ENCODE measurements around the gene DMPK. TPM values are rescaled to one million over a fixed set of nuclear protein-coding genes. Genes with fewer than 3 reads are reported as not detected.

The DMPK gene, protein sequence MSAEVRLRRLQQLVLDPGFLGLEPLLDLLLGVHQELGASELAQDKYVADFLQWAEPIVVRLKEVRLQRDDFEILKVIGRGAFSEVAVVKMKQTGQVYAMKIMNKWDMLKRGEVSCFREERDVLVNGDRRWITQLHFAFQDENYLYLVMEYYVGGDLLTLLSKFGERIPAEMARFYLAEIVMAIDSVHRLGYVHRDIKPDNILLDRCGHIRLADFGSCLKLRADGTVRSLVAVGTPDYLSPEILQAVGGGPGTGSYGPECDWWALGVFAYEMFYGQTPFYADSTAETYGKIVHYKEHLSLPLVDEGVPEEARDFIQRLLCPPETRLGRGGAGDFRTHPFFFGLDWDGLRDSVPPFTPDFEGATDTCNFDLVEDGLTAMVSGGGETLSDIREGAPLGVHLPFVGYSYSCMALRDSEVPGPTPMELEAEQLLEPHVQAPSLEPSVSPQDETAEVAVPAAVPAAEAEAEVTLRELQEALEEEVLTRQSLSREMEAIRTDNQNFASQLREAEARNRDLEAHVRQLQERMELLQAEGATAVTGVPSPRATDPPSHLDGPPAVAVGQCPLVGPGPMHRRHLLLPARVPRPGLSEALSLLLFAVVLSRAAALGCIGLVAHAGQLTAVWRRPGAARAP
- 8.5 and 23.1 TPM in 2 replicates for total RNA-seq

DNA sequence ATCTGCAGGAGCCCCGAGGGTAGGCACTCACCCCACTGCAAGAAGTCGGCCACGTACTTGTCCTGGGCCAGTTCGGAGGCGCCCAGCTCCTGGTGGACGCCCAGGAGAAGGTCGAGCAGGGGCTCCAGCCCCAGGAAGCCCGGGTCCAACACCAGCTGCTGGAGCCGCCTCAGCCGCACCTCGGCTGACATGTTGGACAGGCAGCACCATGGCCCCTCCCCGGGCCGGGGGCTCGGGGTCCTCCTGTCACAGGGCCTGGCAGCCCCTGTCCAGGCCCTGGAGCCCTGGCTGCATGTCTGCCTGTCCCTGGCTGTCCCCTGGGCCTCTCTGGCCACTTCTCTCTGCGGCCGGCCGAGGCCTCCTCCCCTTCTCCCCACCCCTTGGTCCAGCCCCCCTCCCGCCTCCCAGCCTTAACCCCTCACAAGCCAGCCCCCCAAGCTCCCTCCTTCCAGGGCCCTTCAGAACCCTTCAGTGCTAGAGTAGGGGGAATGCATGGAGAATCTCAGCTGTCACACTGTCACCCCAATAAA, at the start of gene DMPK:
Gene DMPK (minus strand): TSS at position 329 of the 530 bp plus-strand sequence. CDS start 138 bp downstream, at position 191.

DNA sequence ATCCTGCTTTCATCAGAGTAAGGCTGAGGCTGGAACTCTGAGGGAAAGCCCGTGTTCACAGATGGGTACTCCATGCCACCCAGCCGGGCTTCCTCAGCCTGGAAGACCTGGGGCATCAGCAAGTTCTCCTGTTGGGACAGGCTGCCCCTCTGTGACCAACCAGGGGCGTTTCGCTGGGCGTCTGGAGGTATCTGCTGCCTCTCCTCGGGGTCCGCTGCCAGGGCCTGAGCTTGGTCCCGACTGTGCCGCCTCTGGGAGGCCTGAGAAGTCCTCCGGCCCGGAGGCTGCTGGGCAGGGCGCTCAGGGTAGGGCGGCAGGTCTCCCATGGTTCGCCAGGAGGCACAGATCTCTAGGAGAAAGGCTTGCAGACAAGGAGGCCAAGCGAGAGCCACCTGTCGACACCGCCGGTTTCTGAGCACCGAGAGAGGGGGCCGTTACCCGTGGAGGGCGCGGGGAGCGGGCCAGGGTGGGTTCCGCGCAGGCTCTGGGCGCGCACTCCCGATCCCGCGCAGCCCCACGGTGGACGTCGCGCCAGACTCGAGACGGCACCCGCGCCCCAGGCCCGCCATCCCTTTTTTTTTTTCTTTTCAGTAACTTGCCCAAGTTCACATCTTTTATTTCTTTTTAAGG, 32.7 kb upstream of the DMPK start, which contains the start of gene RSPH6A:
Gene RSPH6A (minus strand): TSS at position 458 of the 630 bp plus-strand sequence. CDS start 132 bp downstream, at position 326.

DNA sequence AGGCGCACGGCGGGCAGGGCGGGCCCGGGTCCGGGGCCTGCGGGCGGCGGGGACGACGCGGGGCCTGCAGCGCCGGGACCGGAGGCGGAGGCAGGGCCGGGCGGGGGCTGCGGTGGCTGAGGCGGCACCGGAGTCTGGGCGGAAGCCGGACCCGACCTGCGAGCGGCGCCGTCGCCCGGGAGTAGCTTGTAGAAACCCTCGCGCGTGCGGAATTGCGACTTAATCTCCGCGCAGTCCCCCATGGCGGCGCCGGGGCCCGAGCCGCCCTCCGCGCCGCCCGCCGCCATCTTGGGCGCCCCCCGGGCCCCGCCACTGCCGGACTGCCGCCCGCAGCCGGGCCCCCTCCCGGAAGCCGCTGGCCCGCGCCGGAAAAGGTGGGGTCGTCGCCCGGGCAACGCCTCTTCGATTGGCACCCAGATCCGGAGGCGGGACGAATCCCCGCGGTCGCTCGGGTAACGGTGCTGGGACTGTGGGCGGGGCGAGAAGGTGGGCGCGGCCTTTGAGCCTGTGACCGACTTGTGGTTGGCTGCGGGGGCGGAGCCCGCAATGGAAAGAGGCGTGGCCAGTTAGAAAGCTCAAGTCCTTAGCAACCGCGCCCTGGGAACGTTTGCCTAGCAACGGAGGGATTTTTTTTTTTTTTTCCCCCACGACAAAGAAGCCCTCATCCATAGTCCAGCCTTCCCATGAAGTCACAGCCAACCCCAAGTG, 10.3 kb upstream of the DMPK start, which contains the start of gene DMWD:
Gene DMWD (minus strand): TSS at position 376 of the 708 bp plus-strand sequence. CDS start 89 bp downstream, at position 287.

DNA sequence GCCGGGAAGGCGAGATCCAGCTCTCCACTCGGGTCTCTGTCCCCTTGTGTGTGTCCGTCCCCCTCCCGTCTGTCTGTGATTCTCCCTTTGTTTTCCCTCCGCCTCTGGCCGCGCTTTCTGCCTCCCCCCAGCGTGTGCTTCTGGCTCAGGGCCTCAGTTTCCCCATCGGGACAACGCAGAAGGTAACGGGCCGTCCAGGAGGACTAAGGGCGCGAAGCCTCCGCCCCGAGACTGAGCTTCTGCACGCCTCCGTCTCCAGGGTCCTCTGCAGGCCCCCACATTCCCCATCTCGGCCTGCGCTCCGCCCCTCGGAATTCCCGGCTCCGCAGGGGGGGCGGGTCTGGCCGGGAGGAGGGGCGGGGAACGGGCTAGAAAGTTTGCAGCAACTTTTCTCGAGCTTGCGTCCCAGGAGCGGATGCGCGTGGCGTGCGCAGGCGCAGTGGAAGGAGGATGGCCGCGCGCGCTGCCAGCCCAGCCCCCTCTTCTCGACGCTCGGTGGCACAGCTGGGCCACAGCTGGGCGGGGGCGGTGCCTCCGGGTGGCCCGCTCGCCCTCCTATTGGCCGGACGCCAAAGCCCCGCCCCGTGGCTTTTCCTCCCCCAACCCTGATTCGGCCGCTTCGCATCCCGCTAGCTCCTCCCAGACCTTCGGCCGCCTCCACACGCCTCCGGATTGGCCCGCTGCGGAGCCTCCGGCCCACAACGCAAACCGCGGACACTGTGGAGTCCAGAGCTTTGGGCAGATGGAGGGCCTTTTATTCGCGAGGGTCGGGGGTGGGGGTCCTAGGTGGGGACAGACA, 13.1 kb downstream of the DMPK start, which contains the start of gene SIX5:
Gene SIX5 (minus strand): TSS at position 269 of the 799 bp plus-strand sequence. CDS start 408 bp downstream, outside the sequence.

DNA sequence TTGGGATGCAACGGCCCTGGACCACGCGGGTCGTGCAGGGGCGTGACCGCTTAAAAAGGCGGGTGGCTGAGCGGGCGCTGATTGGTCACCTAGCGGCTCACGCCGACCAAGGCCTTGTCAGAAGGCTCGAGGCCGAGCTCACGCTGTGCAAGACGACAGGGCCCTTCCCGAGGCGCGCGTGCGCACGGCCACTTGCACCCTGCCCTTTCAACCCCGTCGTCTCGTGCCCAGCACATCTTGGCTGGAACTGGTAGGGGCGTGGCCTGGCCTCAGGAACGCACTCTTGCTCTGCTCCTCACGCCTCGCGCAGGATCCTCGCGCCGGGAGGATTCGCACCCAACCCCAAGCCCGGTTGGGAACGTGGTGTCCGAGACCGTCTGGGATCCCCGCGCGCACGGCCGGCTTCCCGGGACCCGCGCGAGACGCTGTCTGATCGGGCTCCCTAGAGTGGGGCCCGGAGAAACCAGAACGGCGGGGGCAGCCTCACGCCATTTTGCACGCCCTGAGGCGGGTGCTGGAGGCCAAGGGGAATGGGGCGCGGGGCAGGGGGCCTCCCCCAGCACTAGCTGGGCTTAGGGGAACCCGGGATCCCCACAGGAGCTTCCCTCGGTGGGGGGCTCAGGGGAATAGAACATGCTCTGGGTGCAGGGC, 49.0 kb downstream of the DMPK start, which contains the start of gene MEIOSIN:
Gene MEIOSIN (plus strand): TSS at position 280 of the 651 bp plus-strand sequence. CDS start 1,938 bp downstream, outside the sequence.

DNA sequence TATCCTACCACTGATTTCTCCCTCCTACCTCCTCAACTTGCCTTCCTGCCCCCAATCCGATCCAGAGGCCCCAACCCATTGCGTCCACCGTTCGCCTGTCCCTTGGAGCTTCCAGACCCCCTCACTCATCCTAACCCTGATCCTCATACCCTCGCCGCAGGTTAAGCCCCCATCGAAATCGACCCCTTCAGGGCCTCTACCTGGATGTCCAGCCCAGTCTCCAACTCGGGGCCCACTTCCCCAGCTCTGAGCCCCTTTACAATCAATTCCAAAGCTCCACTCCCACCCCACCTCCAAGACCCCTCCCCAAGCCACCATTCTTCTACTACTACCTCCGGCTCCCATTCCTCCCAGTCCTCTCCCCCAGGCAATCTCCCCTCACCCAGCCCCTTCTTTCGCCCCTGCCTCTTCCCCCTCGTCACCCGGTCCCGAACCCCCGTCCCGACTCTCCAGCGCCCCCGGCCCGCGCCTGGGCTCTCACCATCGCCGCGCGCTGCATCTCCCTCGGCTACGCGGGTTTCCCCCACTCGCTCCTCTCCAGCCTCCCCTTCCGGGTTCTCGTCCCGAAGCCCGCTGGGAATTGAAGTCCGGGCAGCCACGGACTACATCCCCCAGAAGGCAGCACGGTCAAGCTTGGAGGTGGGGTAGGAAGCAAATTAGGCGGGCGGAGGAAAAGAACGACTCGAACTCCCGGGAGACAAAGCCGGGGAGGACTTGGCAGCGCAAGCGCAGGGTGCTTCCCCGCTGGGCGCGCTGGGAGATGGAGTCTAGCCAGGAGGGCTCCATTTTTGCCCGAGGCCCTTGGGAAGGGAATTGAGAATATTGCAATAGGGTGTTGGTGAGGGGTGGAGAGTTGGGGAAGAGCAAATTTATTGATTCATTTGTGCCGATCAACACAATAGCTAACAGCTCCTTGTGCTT, 51.7 kb downstream of the DMPK start, which contains the start of gene FBXO46:
Gene FBXO46 (minus strand): TSS at position 529 of the 921 bp plus-strand sequence. CDS start 17,401 bp downstream, outside the sequence.

Other genes with a start within 250 kb of the DMPK start
- 8.5 and 11.9 TPM in 2 replicates for gene OPA3, start 197.7 kb downstream of the DMPK start, total RNA-seq
- gene GPR4, start 180.3 kb downstream of the DMPK start, total RNA-seq, result not detected in 2 replicates
- 16.4 and 17.9 TPM in 2 replicates for gene EML2, start 143.1 kb downstream of the DMPK start, total RNA-seq
- 0.51 TPM in 1 of 2 replicates, not detected in the other for gene GIPR, start 114.3 kb downstream of the DMPK start, total RNA-seq
- 134 and 228 TPM in 2 replicates for gene SNRPD2, start 90.5 kb downstream of the DMPK start, total RNA-seq
- gene QPCTL, start 89.8 kb downstream of the DMPK start, total RNA-seq, result 22.2 and 29.7 TPM in 2 replicates
- 11.9 and 15.3 TPM in 2 replicates for gene FBXO46, start 51.6 kb downstream of the DMPK start, total RNA-seq
- not detected in 2 replicates for gene MEIOSIN, start 49.1 kb downstream of the DMPK start, total RNA-seq
- 14.2 and 26.9 TPM in 2 replicates for gene SIX5, start 13.2 kb downstream of the DMPK start, total RNA-seq
- 35.0 and 39.7 TPM in 2 replicates for gene DMWD, start 10.4 kb upstream of the DMPK start, total RNA-seq
- gene RSPH6A, start 32.8 kb upstream of the DMPK start, total RNA-seq, result under 0.01 TPM in 1 of 2 replicates, not detected in the other
- gene SYMPK, start 80.7 kb upstream of the DMPK start, total RNA-seq, result 45.0 and 54.6 TPM in 2 replicates
- gene FOXA3, start 81.8 kb upstream of the DMPK start, total RNA-seq, result 0.33 and 1.4 TPM in 2 replicates
- gene IRF2BP1, start 103.7 kb upstream of the DMPK start, total RNA-seq, result 28.0 and 39.0 TPM in 2 replicates
- 3.6 and 5.5 TPM in 2 replicates for gene MYPOP, start 120.1 kb upstream of the DMPK start, total RNA-seq
- gene NANOS2, start 132.3 kb upstream of the DMPK start, total RNA-seq, result not detected in 2 replicates
- not detected in 2 replicates for gene NOVA2, start 191.4 kb upstream of the DMPK start, total RNA-seq
- 10.3 and 15.5 TPM in 2 replicates for gene CCDC61, start 213.0 kb upstream of the DMPK start, total RNA-seq
- not detected in 2 replicates for gene PGLYRP1, start 240.6 kb upstream of the DMPK start, total RNA-seq